HG02981 (cell line): Measurements from ENCODE around the gene INPP5K.
"Not testable (repeated sequence)": the region's sequence is repeated elsewhere in the genome, so short reads cannot be mapped to it uniquely, and the experiment has no call there.

Experiments used
- ATAC-seq: cut with Tn5 transposase; IDR thresholded peaks from one replicate; pipeline ENCODE4 v1.9.1; 2021; ENCODE audit warnings: mild to moderate bottlenecking, moderate library complexity; ENCODE audit not compliant: unreplicated experiment

INPP5K gene

GRCh38 chr17:1548032-1548431, 31.6 kb upstream of the INPP5K start:
- ATAC-seq = no peak

- ATAC-seq = no peak
These were observed 30.0 kb upstream of the INPP5K start for GRCh38 chr17:1546292-1546922.

- ATAC-seq = no peak
These were observed 29.2 kb upstream of the INPP5K start for GRCh38 chr17:1545618-1546017.

DNA sequence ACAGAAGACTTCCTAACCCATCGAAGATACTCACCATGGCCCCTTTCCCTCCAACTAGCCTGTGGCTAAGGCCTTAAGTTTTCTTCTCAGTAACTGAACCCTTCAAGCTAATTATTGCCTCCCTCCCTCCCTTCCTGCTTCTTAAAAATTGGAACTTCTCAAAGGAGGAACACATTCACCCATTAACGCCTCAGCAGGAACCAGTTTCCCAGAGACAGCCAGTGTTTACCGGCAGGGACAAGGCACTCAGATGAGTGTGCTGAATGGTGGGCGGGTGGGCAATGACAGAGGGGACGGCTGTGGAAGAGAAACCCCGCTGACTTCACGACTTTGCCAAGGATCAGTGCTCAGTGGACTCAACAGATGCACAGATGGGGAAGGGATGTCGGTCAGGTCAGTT, 25.9 kb upstream of the INPP5K start:
- ATAC-seq = no peak

- ATAC-seq = no peak
These were observed 25.0 kb upstream of the INPP5K start for GRCh38 chr17:1541367-1541904.

DNA sequence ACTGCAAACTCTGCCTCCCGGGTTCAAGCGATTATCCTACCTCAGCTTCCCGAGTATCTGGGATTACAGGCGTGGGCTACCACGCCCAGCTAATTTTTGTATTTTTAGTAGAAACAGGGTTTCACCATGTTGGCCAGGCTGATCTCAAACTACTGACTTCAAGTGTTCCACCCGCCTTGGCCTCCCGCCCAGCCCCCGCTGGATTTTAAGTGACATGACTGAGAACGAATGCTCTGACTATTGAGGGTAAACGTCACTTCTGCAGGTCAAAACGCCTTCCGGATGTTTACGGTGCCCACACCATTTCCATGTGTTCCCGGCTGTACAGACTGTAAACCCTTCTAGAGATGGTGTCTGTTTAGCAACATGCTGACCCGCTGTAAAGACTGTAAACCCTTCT, 23.4 kb upstream of the INPP5K start:
- ATAC-seq = no peak

- no peak for ATAC-seq
These were observed 19.3 kb upstream of the INPP5K start for GRCh38 chr17:1535737-1536136.

DNA sequence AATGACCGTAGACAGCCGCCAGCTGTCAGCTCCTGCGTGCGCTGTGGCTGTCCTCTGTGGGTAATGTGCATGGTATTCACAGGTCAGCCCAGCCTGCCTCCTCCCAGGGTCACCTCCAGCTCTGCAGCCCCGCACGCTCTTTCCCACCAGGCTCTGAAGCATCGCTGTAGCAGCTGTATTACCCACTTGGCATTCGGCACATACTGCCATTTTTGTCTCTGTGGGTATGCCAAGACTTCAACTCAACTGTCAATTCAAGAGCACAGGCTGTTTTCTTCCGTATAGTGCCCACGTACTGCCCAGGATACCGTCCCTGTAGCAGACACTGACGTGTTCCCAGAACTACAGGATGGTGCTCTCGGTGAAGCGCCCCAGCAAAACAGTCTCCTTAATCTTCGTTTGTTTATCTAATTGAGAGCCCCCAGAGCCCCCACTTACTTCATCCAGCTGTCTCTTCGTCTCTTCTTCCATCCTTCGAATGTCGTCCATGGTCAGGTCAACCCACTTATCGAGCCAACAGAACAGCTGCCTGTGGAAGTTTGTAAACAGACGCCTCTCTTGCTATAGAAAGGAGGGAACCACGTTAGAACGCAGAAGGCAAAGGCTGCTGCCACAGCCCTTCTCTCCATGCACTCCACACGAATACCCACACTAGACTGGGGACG, 17.4 kb upstream of the INPP5K start:
- no peak for ATAC-seq

GRCh38 chr17:1532836-1533602, 16.6 kb upstream of the INPP5K start:
- no peak for ATAC-seq

- ATAC-seq = no peak
These were observed 13.5 kb upstream of the INPP5K start for GRCh38 chr17:1529863-1530262.

DNA sequence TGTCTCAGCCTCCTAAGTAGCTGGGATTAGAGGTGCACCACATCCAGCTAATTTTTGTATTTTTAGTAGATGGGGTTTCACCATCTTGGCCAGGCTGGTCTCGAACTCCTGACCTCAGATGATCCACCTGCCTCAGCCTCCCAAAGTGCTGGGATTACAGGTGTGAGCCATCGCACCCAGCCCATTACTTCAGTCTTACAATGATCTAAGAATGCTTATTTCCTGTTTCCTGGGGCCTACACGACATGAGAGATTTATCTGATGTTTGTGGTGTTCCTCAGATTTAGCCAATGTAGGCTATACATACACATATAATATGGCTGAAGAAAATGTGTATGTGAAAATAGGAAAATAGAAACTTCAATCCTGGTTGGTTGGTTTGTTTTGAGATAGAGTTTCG, 10.5 kb upstream of the INPP5K start:
- ATAC-seq = not testable (repeated sequence)

GRCh38 chr17:1522626-1523025, 6.2 kb upstream of the INPP5K start:
- ATAC-seq = no peak

GRCh38 chr17:1521086-1521640, 4.8 kb upstream of the INPP5K start:
- no peak for ATAC-seq

GRCh38 chr17:1519678-1520077, 3.3 kb upstream of the INPP5K start:
- no peak for ATAC-seq

- ATAC-seq = no peak
These were observed 2.0 kb upstream of the INPP5K start for GRCh38 chr17:1518410-1518809.

- ATAC-seq = no peak
These were observed 598 bp downstream of the INPP5K start for GRCh38 chr17:1515640-1516387.

DNA sequence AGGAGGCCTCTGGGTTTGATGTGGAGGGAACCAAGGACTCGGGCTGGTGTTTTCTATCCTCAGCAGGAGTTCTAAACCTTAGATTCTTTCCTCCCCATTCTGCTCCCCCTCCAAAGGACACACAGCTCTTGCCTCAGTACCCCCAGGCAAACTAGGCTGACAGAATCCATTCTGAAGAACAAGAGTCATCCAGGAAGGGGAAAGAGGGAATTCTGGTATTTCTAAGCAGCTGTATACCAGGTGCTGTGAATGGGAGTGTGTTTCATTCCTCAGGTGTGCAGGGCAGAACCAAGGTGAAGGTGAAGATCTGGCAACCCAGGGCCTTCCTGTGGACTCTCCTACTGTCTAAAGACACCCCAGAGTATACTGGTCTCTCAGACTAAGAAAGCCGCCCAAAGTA, 4.1 kb downstream of the INPP5K start:
- ATAC-seq = no peak

- ATAC-seq = no peak
These were observed 4.6 kb downstream of the INPP5K start for GRCh38 chr17:1511756-1512321.

- ATAC-seq = no peak
These were observed 5.1 kb downstream of the INPP5K start for GRCh38 chr17:1511290-1511689.

- no peak for ATAC-seq
These were observed 7.0 kb downstream of the INPP5K start for GRCh38 chr17:1509290-1509881.
